HCT116 (cell line): ENCODE measurements around the gene FBXO48.

ENCODE experiments used
- ELF1 ChIP-seq: IDR thresholded peaks from 2 replicates; pipeline ENCODE4 v1.6.1; 2012; ENCODE audit warnings: low read depth, borderline replicate concordance
- EZH2 ChIP-seq: fragments of 200-600 bp; sonication (generic); IDR thresholded peaks from 2 replicates; pipeline ENCODE4 v1.6.1; 2017; ENCODE audit warnings: antibody characterized with exemption, mixed run types
- JUND ChIP-seq: IDR thresholded peaks from 2 replicates; pipeline ENCODE4 v1.6.1; 2012
- POLR2A ChIP-seq: IDR thresholded peaks from 2 replicates; pipeline ENCODE4 v1.7.0; 2011; ENCODE audit warnings: borderline replicate concordance; ENCODE audit not compliant: insufficient read depth, insufficient read length; ENCODE audit errors: extremely low read depth
- RAD21 ChIP-seq: IDR thresholded peaks from 2 replicates; pipeline ENCODE4 v1.6.1; 2012; ENCODE audit warnings: low read depth, mild to moderate bottlenecking
- TCF7L2 ChIP-seq: IDR thresholded peaks from 2 replicates; pipeline ENCODE4 v1.7.0; 2011; ENCODE audit warnings: borderline replicate concordance, inconsistent platforms; ENCODE audit not compliant: insufficient read depth, insufficient read length; ENCODE audit errors: extremely low read depth
- ZNF274 ChIP-seq: fragments of 200-500 bp; sonication (Bioruptor generic); IDR thresholded peaks from 2 replicates; pipeline ENCODE4 v1.6.1; 2014; ENCODE audit warnings: mild to moderate bottlenecking, low read depth, low read length, inconsistent platforms
- TF ChIP-seq, protein P1 (sequence below): IDR thresholded peaks from 2 replicates; pipeline ENCODE4 v1.6.1; 2012
- TF ChIP-seq, protein P2 (sequence below), 3 experiments: fragments of 200-600 bp in 1 of 3; sonication (generic) in 1 of 3; IDR thresholded peaks in 2 of 3; conservative IDR thresholded peaks in 1 of 3; 2 replicates each; pipeline ENCODE4 v1.5.1; 2012 to 2017; ENCODE audit warnings: low read depth in 2 of 3, low read length in 2 of 3, antibody characterized with exemption in 1 of 3, borderline replicate concordance in 1 of 3, control low read depth in 1 of 3, mild to moderate bottlenecking in 1 of 3, mixed read lengths in 1 of 3, mixed run types in 1 of 3, moderate library complexity in 1 of 3; ENCODE audit not compliant: insufficient read depth in 1 of 3

- TF ChIP-seq RAD21, result no peak
- TF ChIP-seq TCF7L2, result no peak
- TF ChIP-seq ZNF274, result no peak
- no peak for TF ChIP-seq EZH2
- no peak for TF ChIP-seq POLR2A
- TF ChIP-seq, protein P1, sequence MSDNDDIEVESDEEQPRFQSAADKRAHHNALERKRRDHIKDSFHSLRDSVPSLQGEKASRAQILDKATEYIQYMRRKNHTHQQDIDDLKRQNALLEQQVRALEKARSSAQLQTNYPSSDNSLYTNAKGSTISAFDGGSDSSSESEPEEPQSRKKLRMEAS, result no peak
- TF ChIP-seq, protein P2, sequence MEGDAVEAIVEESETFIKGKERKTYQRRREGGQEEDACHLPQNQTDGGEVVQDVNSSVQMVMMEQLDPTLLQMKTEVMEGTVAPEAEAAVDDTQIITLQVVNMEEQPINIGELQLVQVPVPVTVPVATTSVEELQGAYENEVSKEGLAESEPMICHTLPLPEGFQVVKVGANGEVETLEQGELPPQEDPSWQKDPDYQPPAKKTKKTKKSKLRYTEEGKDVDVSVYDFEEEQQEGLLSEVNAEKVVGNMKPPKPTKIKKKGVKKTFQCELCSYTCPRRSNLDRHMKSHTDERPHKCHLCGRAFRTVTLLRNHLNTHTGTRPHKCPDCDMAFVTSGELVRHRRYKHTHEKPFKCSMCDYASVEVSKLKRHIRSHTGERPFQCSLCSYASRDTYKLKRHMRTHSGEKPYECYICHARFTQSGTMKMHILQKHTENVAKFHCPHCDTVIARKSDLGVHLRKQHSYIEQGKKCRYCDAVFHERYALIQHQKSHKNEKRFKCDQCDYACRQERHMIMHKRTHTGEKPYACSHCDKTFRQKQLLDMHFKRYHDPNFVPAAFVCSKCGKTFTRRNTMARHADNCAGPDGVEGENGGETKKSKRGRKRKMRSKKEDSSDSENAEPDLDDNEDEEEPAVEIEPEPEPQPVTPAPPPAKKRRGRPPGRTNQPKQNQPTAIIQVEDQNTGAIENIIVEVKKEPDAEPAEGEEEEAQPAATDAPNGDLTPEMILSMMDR (IDR thresholded peaks at IDR 0.05 in 2 of 3, conservative IDR thresholded peaks at IDR 0.05 in 1 of 3; ENCODE audit: borderline replicate concordance in 1 of 3, insufficient read depth in 1 of 3, low read depth in 2 of 3, low read length in 2 of 3), result no peak
- no peak for TF ChIP-seq JUND
- no peak for TF ChIP-seq ELF1
Observed at GRCh38 chr2:68482296-68482820, 15.3 kb upstream of the FBXO48 start.
